ENCODE measurements around the gene CACNG4. TPM values are rescaled to one million over a fixed set of nuclear protein-coding genes. Genes with fewer than 3 reads are reported as not detected.

CACNG4 gene
- total and polyA plus RNA-seq, 10 donors = not detected

GRCh38 chr17:67032382-67032781 is 67.9 kb downstream of the CACNG4 start:
- Histone ChIP-seq H3K4me3 (no peak overlapping the region), H3K4me1 (no peaks in the 10 kb centered on the region), H3K9me3 (no peaks in the 10 kb centered on the region), H3K27ac (no peak overlapping the region), H3K36me3 (no peaks in the 10 kb centered on the region), H3K27me3 (replicated peaks in 1 of 7) (peaks cover 0 to 3% (median 0%) of the 10 kb centered on the region in 7 donors)
- TF ChIP-seq POLR2AphosphoS5 (IDR thresholded peaks at IDR 0.05) (no peak), POLR2A (IDR thresholded peaks at IDR 0.05) (no peak), CTCF (IDR thresholded peaks at IDR 0.05 in 8 of 11, conservative IDR thresholded peaks at IDR 0.05 in 3 of 11) (no peak)
- intact Hi-C loops (cut with DNase I; ENCODE audit: low total_unique reads) = no loop called here
- 93 to 96% (median 94%) methylated on average over 14 of the region's 14 CpGs for WGBS, 5 donors
- DNase-seq = no peak

GRCh38 chr17:67032985-67033384 is 68.5 kb downstream of the CACNG4 start:
- intact Hi-C loops (cut with DNase I; ENCODE audit: low total_unique reads) = no loop called here

GRCh38 chr17:67033613-67034012 is 69.1 kb downstream of the CACNG4 start:
- Histone ChIP-seq H3K9me3 (no peaks in the 10 kb centered on the region), H3K4me3 (no peak overlapping the region), H3K36me3 (no peaks in the 10 kb centered on the region), H3K27me3 (replicated peaks in 1 of 7) (peaks cover 0 to 3% (median 0%) of the 10 kb centered on the region in 7 donors), H3K27ac (no peak overlapping the region), H3K4me1 (no peaks in the 10 kb centered on the region)
- intact Hi-C loops (cut with DNase I; ENCODE audit: low total_unique reads) = no loop called here
- 85 to 95% (median 91%) methylated on average over 6 to 9 of the region's 9 CpGs for WGBS, 5 donors
- TF ChIP-seq POLR2AphosphoS5 (IDR thresholded peaks at IDR 0.05) (no peak), CTCF (IDR thresholded peaks at IDR 0.05 in 8 of 11, conservative IDR thresholded peaks at IDR 0.05 in 3 of 11) (no peak), POLR2A (IDR thresholded peaks at IDR 0.05) (no peak)
- DNase-seq = no peak

More at GRCh38 chr17:67032985-67033384, 68.5 kb downstream of the CACNG4 start:
- Histone ChIP-seq H3K4me1 (no peaks in the 10 kb centered on the region), H3K27me3 (replicated peaks in 1 of 7) (peaks cover 0 to 3% (median 0%) of the 10 kb centered on the region in 7 donors), H3K27ac (no peak overlapping the region), H3K4me3 (no peak overlapping the region), H3K9me3 (no peaks in the 10 kb centered on the region), H3K36me3 (no peaks in the 10 kb centered on the region)
- TF ChIP-seq POLR2A (IDR thresholded peaks at IDR 0.05) (no peak), CTCF (IDR thresholded peaks at IDR 0.05 in 8 of 11, conservative IDR thresholded peaks at IDR 0.05 in 3 of 11) (no peak), POLR2AphosphoS5 (IDR thresholded peaks at IDR 0.05) (no peak)
- WGBS, 5 donors = 85 to 94% (median 91%) methylated on average over 13 of the region's 13 CpGs
- DNase-seq = no peak

- Histone ChIP-seq H3K4me1 (no peaks in the 10 kb centered on the region), H3K27ac (no peak overlapping the region), H3K27me3 (replicated peaks in 1 of 7) (peaks cover 0 to 3% (median 0%) of the 10 kb centered on the region in 7 donors), H3K4me3 (no peak overlapping the region), H3K9me3 (no peaks in the 10 kb centered on the region), H3K36me3 (no peaks in the 10 kb centered on the region)
- WGBS, 5 donors = 68 to 81% (median 77%) methylated on average over 10 to 11 of the region's 11 CpGs
- DNase-seq = no peak
- intact Hi-C loops (cut with DNase I; ENCODE audit: low total_unique reads) = no loop called here
- TF ChIP-seq CTCF (IDR thresholded peaks at IDR 0.05 in 8 of 11, conservative IDR thresholded peaks at IDR 0.05 in 3 of 11) (no peak), POLR2AphosphoS5 (IDR thresholded peaks at IDR 0.05) (no peak), POLR2A (IDR thresholded peaks at IDR 0.05) (no peak)
Measured at GRCh38 chr17:67035131-67036083, 70.9 kb downstream of the CACNG4 start.

All from spleen (tissue), 11 donors.